Measurements from ENCODE around the gene CCDC91. TPM values are rescaled to one million over a fixed set of nuclear protein-coding genes. Genes with fewer than 3 reads are reported as not detected.

The CCDC91 gene
- total RNA-seq, 1 experiment from 2014 or later, result 35.9 TPM

GRCh38 chr12:28340261-28341045 is 150.2 kb downstream of the CCDC91 start:
- Mint-ChIP-seq H3K27me3 (ENCODE audit: insufficient read depth, unreplicated experiment) (no peaks in the 10 kb centered on the region), H3K9me3 (ENCODE audit: unreplicated experiment) (no peaks in the 10 kb centered on the region), H3K27ac (ENCODE audit: low read depth, unreplicated experiment) (no peak overlapping the region), H3K4me3 (ENCODE audit: unreplicated experiment) (no peak overlapping the region), H3K36me3 (ENCODE audit: insufficient read depth, unreplicated experiment) (no peaks in the 10 kb centered on the region), H3K4me1 (ENCODE audit: insufficient read depth, unreplicated experiment) (peaks cover 7% of the 10 kb centered on the region)
- TF ChIP-seq CTCF (IDR thresholded peaks at IDR 0.05; ENCODE audit: unreplicated experiment), result no peak
- no TSS peak for BruUV-seq (replicated peaks)
- intact Hi-C loops (cut with micrococcal nuclease), result no loop called here
- CTCF ChIA-PET, result no interaction called here
- POLR2A ChIA-PET, result interaction anchor here (0.6 to 0.9 kb wide), 2 partner anchors 22 to 1276 kb away, joined by 3 to 4 read pairs; no protein-coding TSS in a partner anchor
- no peak for DNase-seq (ENCODE audit: unreplicated experiment)

- ChIA-PET POLR2A (no interaction called here), CTCF (no interaction called here)
- no peak overlapping the region for H3K27ac Mint-ChIP-seq (ENCODE audit: low read depth, unreplicated experiment)
- DNase-seq (ENCODE audit: unreplicated experiment), result no peak
- no peak overlapping the region for H3K4me3 Mint-ChIP-seq (ENCODE audit: unreplicated experiment)
- intact Hi-C loops (cut with micrococcal nuclease), result no loop called here
- H3K9me3 Mint-ChIP-seq (ENCODE audit: unreplicated experiment), result peaks cover 5% of the 10 kb centered on the region
- TF ChIP-seq CTCF (IDR thresholded peaks at IDR 0.05; ENCODE audit: unreplicated experiment), result no peak
- no TSS peak for BruUV-seq (replicated peaks)
- no peaks in the 10 kb centered on the region for H3K27me3 Mint-ChIP-seq (ENCODE audit: insufficient read depth, unreplicated experiment)
- H3K36me3 Mint-ChIP-seq (ENCODE audit: insufficient read depth, unreplicated experiment), result no peaks in the 10 kb centered on the region
- H3K4me1 Mint-ChIP-seq (ENCODE audit: insufficient read depth, unreplicated experiment), result peaks cover 7% of the 10 kb centered on the region
Measured at GRCh38 chr12:28343713-28344112, 153.5 kb downstream of the CCDC91 start.

- ChIA-PET POLR2A (no interaction called here), CTCF (interaction anchor here (0.5 kb wide), 1 partner anchor 650 kb away, joined by 3 read pairs; no protein-coding TSS in a partner anchor)
- no peak overlapping the region for H3K4me3 Mint-ChIP-seq (ENCODE audit: unreplicated experiment)
- peaks cover 6% of the 10 kb centered on the region for H3K9me3 Mint-ChIP-seq (ENCODE audit: unreplicated experiment)
- no peak for DNase-seq (ENCODE audit: unreplicated experiment)
- no peaks in the 10 kb centered on the region for H3K27me3 Mint-ChIP-seq (ENCODE audit: insufficient read depth, unreplicated experiment)
- intact Hi-C loops (cut with micrococcal nuclease), result no loop called here
- no peak overlapping the region for H3K27ac Mint-ChIP-seq (ENCODE audit: low read depth, unreplicated experiment)
- H3K36me3 Mint-ChIP-seq (ENCODE audit: insufficient read depth, unreplicated experiment), result no peaks in the 10 kb centered on the region
- TF ChIP-seq CTCF (IDR thresholded peaks at IDR 0.05; ENCODE audit: unreplicated experiment), result no peak
- BruUV-seq (replicated peaks), result no TSS peak
- H3K4me1 Mint-ChIP-seq (ENCODE audit: insufficient read depth, unreplicated experiment), result peaks cover 7% of the 10 kb centered on the region
Measured at GRCh38 chr12:28346567-28346966, 156.3 kb downstream of the CCDC91 start.

GRCh38 chr12:28349196-28349595 is 158.9 kb downstream of the CCDC91 start:
- Mint-ChIP-seq H3K36me3 (ENCODE audit: insufficient read depth, unreplicated experiment) (no peaks in the 10 kb centered on the region), H3K9me3 (ENCODE audit: unreplicated experiment) (peaks cover 13% of the 10 kb centered on the region), H3K27ac (ENCODE audit: low read depth, unreplicated experiment) (no peak overlapping the region), H3K4me3 (ENCODE audit: unreplicated experiment) (no peak overlapping the region), H3K27me3 (ENCODE audit: insufficient read depth, unreplicated experiment) (no peaks in the 10 kb centered on the region), H3K4me1 (ENCODE audit: insufficient read depth, unreplicated experiment) (no peaks in the 10 kb centered on the region)
- ChIA-PET CTCF (interaction anchor here (1.3 kb wide), 1 partner anchor 38 kb away, joined by 3 read pairs; no protein-coding TSS in a partner anchor), POLR2A (no interaction called here)
- no peak for TF ChIP-seq CTCF (IDR thresholded peaks at IDR 0.05; ENCODE audit: unreplicated experiment)
- BruUV-seq (replicated peaks), result no TSS peak
- intact Hi-C loops (cut with micrococcal nuclease), result no loop called here
- no peak for DNase-seq (ENCODE audit: unreplicated experiment)

Measured in MCF 10A (cell line).